SK-N-SH (cell line): Measurements from ENCODE around the gene TAS2R13. TPM values are rescaled to one million over a fixed set of nuclear protein-coding genes. Genes with fewer than 3 reads are reported as not detected.

Source experiments
- CTCF ChIA-PET: fragments of 300-600, 350-600 bp; formaldehyde crosslinking; extraction: SDS; loops from one replicate; lab custom pipeline; 2021; lab: Yijun Ruan, JAX
- POLR2A ChIA-PET: fragments of 350-600 bp; sonication (Branson Sonifier 250); formaldehyde crosslinking; extraction: SDS; loops from one replicate; lab custom pipeline; 2020; ENCODE audit warnings: antibody characterized with exemption, inconsistent platforms; lab: Yijun Ruan, JAX
- DNase-seq: peaks from one replicate; pipeline ENCODE4 v3.0.0; 2012
- H2AFZ ChIP-seq: fragments of 200-600 bp; sonication (generic); 2 replicates; pipeline ENCODE4 v1.8.1; 2016; ENCODE audit warnings: antibody characterized with exemption, mild to moderate bottlenecking, low read depth
- H3F3A ChIP-seq: fragments of 200-600 bp; sonication (generic); replicated peaks from 2 replicates; pipeline ENCODE3; 2016; ENCODE audit warnings: antibody characterized with exemption, mild to moderate bottlenecking; ENCODE audit not compliant: insufficient read depth
- H3K27ac ChIP-seq, 2 experiments: fragments of 200-500 bp in 1 of 2; fragments of 200-600 bp in 1 of 2; sonication (Bioruptor generic) in 1 of 2; sonication (generic), shearing (Covaris generic) in 1 of 2; 2 replicates each; pipeline versions ENCODE4 v1.5.1 to v1.6.1; 2014 to 2016; ENCODE audit warnings: low read depth in 2 of 2, inconsistent platforms in 1 of 2, low read length in 1 of 2, mild to moderate bottlenecking in 1 of 2, mixed read lengths in 1 of 2
- H3K27me3 ChIP-seq: fragments of 200-600 bp; sonication (generic), shearing (Covaris generic); 2 replicates; pipeline ENCODE4 v1.6.1; 2016; ENCODE audit warnings: mixed run types; ENCODE audit not compliant: insufficient read depth
- H3K36me3 ChIP-seq, 2 experiments: fragments of 200-500 bp in 1 of 2; fragments of 200-600 bp in 1 of 2; sonication (Bioruptor generic) in 1 of 2; sonication (generic) in 1 of 2; replicated peaks in 1 of 2; 2 replicates each; pipeline versions ENCODE3 to v1.5.1; 2014 to 2016; ENCODE audit warnings: low read length in 1 of 2, mild to moderate bottlenecking in 1 of 2; ENCODE audit not compliant: insufficient read depth in 2 of 2, control insufficient read depth in 1 of 2
- H3K4me1 ChIP-seq, 2 experiments: fragments of 200-500 bp in 1 of 2; fragments of 200-600 bp in 1 of 2; sonication (Bioruptor generic) in 1 of 2; sonication (generic), shearing (Covaris generic) in 1 of 2; 2 replicates each; pipeline versions ENCODE4 v1.5.1 to v1.6.1; 2014 to 2016; ENCODE audit warnings: low read depth in 1 of 2, low read length in 1 of 2, mixed run types in 1 of 2; ENCODE audit not compliant: insufficient read depth in 2 of 2, control insufficient read depth in 1 of 2
- H3K4me2 ChIP-seq: fragments of 200-600 bp; sonication (generic), shearing (Covaris generic); 2 replicates; pipeline ENCODE4 v1.6.1; 2017; ENCODE audit warnings: mixed run types
- H3K4me3 ChIP-seq, 2 experiments: fragments of 200-500 bp in 1 of 2; fragments of 200-600 bp in 1 of 2; sonication (Bioruptor generic) in 1 of 2; sonication (generic), shearing (Covaris generic) in 1 of 2; 2 replicates each; pipeline versions ENCODE4 v1.5.1 to v1.8.1; 2014 to 2016; ENCODE audit warnings: low read depth in 2 of 2, inconsistent platforms in 1 of 2, low read length in 1 of 2, mild to moderate bottlenecking in 1 of 2, mixed read lengths in 1 of 2, moderate library complexity in 1 of 2
- H3K79me2 ChIP-seq: fragments of 200-600 bp; sonication (generic); 2 replicates; pipeline ENCODE4 v1.8.1; 2017; ENCODE audit warnings: mild to moderate bottlenecking; ENCODE audit not compliant: insufficient read depth
- H3K9ac ChIP-seq: fragments of 200-600 bp; sonication (generic); 2 replicates; pipeline ENCODE4 v1.6.1; 2017; ENCODE audit warnings: mixed run types
- H3K9me2 ChIP-seq: fragments of 200-600 bp; sonication (generic); 2 replicates; pipeline ENCODE4 v1.6.1; 2017; ENCODE audit warnings: mixed run types
- H3K9me3 ChIP-seq: fragments of 200-600 bp; sonication (generic); 2 replicates; pipeline ENCODE4 v1.6.1; 2017; ENCODE audit warnings: mixed run types, mild to moderate bottlenecking, moderate library complexity
- H4K20me1 ChIP-seq: fragments of 200-600 bp; sonication (generic); 2 replicates; pipeline ENCODE4 v1.6.1; 2017; ENCODE audit warnings: mild to moderate bottlenecking, mixed run types; ENCODE audit not compliant: insufficient read depth
- ELF1 ChIP-seq: IDR thresholded peaks from 2 replicates; pipeline ENCODE4 v1.4.0; 2012
- EZH2phosphoT487 ChIP-seq: fragments of 200-600 bp; sonication (generic); IDR thresholded peaks from 2 replicates; pipeline ENCODE4 v1.6.1; 2017; ENCODE audit warnings: low read depth, mixed run types, mild to moderate bottlenecking, antibody characterized with exemption, moderate library complexity, borderline replicate concordance
- FOXJ3 ChIP-seq: sonication (generic); formaldehyde crosslinking; IDR thresholded peaks from 2 replicates; pipeline ENCODE4 v1.5.1; 2020; ENCODE audit warnings: mild to moderate bottlenecking, missing genetic modification reagents
- FOXM1 ChIP-seq: IDR thresholded peaks from 2 replicates; pipeline ENCODE4 v1.4.0; 2012; ENCODE audit warnings: low read depth, mild to moderate bottlenecking
- GABPA ChIP-seq: IDR thresholded peaks from 2 replicates; pipeline ENCODE4 v1.4.0; 2012; ENCODE audit warnings: low read depth, mild to moderate bottlenecking
- GATA2 ChIP-seq: sonication (generic); formaldehyde crosslinking; IDR thresholded peaks from 2 replicates; pipeline ENCODE4 v1.5.0; 2020; ENCODE audit warnings: mild to moderate bottlenecking, missing genetic modification reagents
- IRF3 ChIP-seq: fragments of 150-350 bp; IDR thresholded peaks from 2 replicates; pipeline ENCODE4 v1.6.1; 2016; ENCODE audit warnings: mild to moderate bottlenecking, low read depth, low read length
- JUND ChIP-seq: IDR thresholded peaks from 2 replicates; pipeline ENCODE4 v1.4.0; 2012
- MEF2A ChIP-seq: IDR thresholded peaks from 2 replicates; pipeline ENCODE4 v1.4.0; 2012; ENCODE audit warnings: low read depth, borderline replicate concordance
- MXI1 ChIP-seq: IDR thresholded peaks from 2 replicates; pipeline ENCODE4 v1.6.1; 2012; ENCODE audit warnings: mild to moderate bottlenecking, low read depth, low read length, improper control_type of control experiment
- NFIC ChIP-seq: IDR thresholded peaks from 2 replicates; pipeline ENCODE4 v1.4.0; 2012; ENCODE audit warnings: borderline replicate concordance
- POLR2AphosphoS5 ChIP-seq: IDR thresholded peaks from 2 replicates; pipeline ENCODE4 v1.6.1; 2012; ENCODE audit warnings: low read depth, low read length
- RAD21 ChIP-seq: IDR thresholded peaks from 2 replicates; pipeline ENCODE4 v1.6.1; 2012; ENCODE audit warnings: mild to moderate bottlenecking, low read length
- RFX5 ChIP-seq: IDR thresholded peaks from 2 replicates; pipeline ENCODE4 v1.6.1; 2012; ENCODE audit warnings: mild to moderate bottlenecking, improper control_type of control experiment, low read length
- RXRA ChIP-seq: IDR thresholded peaks from 2 replicates; pipeline ENCODE4 v1.4.0; 2012; ENCODE audit warnings: low read depth, mild to moderate bottlenecking, borderline replicate concordance
- SIN3A ChIP-seq: IDR thresholded peaks from 2 replicates; pipeline ENCODE4 v1.6.1; 2012; ENCODE audit warnings: low read depth, mild to moderate bottlenecking, low read length, moderate library complexity, borderline replicate concordance
- TEAD4 ChIP-seq: IDR thresholded peaks from 2 replicates; pipeline ENCODE4 v1.4.0; 2012; ENCODE audit warnings: mild to moderate bottlenecking, borderline replicate concordance; ENCODE audit not compliant: insufficient read depth
- WGBS: methylation state at CpG from one replicate; pipeline ENCODE4 v1.1.6; 2017; ENCODE audit warnings: low lambda C conversion rate; 5-methylcytosine and 5-hydroxymethylcytosine counted together
- polyA plus RNA-seq, 3 experiments: library from polyadenylated mRNA; depleted of rRNA; stranded (reverse); fragments of >200 nt; gene quantifications; 2 replicates each; pipeline ENCODE4 v1.2.3, GENCODE V29; 2012
- TF ChIP-seq, protein P1 (sequence below): IDR thresholded peaks from 2 replicates; pipeline ENCODE4; 2012
- TF ChIP-seq, protein P2 (sequence below): IDR thresholded peaks from 2 replicates; pipeline ENCODE4 v1.4.0; 2012; ENCODE audit warnings: low read depth, borderline replicate concordance

The TAS2R13 gene
- polyA plus RNA-seq, 1 of the 3 experiments (the other 2 are of a cell fraction) = not detected

DNA sequence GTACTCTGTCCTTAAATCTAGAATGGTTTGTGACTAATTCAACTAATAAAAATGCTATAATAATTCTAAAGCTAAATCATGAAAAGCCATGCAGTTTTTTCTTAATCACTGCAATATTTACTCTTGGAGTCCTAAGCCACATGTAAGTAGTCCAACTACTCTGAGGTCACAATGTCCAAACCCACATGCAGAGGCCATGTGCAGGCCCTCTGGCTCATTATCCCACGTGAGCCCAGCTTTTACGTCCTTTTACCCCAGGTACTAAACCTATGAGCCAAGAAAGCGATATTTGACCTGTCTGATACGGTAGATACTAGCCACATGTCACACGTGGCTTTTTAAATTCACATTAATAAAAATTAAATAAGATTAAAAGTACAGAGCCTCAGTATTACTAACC is 12.5 kb downstream of the TAS2R13 start:
- Histone ChIP-seq H3K4me1 (no peaks in the 10 kb centered on the region), H3K36me3 (no peaks in the 10 kb centered on the region), H3F3A (no peaks in the 10 kb centered on the region), H3K9me3 (no peaks in the 10 kb centered on the region), H3K9ac (no peak overlapping the region), H4K20me1 (no peaks in the 10 kb centered on the region), H3K9me2 (no peaks in the 10 kb centered on the region), H3K79me2 (no peaks in the 10 kb centered on the region), H3K4me3 (no peak overlapping the region), H2AFZ (no peak overlapping the region), H3K27me3 (no peaks in the 10 kb centered on the region), H3K27ac (no peak overlapping the region), H3K4me2 (no peak overlapping the region)
- WGBS = 97% methylated on average over 5 of the region's 5 CpGs
- ChIA-PET CTCF (interaction anchor here (1.0 kb wide), 1 partner anchor 303 kb away, joined by 3 read pairs; no protein-coding TSS in a partner anchor), POLR2A (no interaction called here)
- no peak for DNase-seq
- TF ChIP-seq, protein P1, sequence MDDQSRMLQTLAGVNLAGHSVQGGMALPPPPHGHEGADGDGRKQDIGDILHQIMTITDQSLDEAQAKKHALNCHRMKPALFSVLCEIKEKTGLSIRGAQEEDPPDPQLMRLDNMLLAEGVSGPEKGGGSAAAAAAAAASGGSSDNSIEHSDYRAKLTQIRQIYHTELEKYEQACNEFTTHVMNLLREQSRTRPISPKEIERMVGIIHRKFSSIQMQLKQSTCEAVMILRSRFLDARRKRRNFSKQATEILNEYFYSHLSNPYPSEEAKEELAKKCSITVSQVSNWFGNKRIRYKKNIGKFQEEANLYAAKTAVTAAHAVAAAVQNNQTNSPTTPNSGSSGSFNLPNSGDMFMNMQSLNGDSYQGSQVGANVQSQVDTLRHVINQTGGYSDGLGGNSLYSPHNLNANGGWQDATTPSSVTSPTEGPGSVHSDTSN = no peak
- TF ChIP-seq GABPA = no peak
- TF ChIP-seq EZH2phosphoT487 = no peak
- TF ChIP-seq, protein P2, sequence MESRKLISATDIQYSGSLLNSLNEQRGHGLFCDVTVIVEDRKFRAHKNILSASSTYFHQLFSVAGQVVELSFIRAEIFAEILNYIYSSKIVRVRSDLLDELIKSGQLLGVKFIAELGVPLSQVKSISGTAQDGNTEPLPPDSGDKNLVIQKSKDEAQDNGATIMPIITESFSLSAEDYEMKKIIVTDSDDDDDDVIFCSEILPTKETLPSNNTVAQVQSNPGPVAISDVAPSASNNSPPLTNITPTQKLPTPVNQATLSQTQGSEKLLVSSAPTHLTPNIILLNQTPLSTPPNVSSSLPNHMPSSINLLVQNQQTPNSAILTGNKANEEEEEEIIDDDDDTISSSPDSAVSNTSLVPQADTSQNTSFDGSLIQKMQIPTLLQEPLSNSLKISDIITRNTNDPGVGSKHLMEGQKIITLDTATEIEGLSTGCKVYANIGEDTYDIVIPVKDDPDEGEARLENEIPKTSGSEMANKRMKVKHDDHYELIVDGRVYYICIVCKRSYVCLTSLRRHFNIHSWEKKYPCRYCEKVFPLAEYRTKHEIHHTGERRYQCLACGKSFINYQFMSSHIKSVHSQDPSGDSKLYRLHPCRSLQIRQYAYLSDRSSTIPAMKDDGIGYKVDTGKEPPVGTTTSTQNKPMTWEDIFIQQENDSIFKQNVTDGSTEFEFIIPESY = no peak
- TF ChIP-seq TEAD4 = no peak
- no peak for TF ChIP-seq IRF3
- no peak for TF ChIP-seq RAD21
- no peak for TF ChIP-seq FOXJ3 (CRISPR knock-in tag)
- TF ChIP-seq ELF1 = no peak
- TF ChIP-seq RXRA = no peak
- TF ChIP-seq NFIC = no peak
- TF ChIP-seq JUND = no peak
- no peak for TF ChIP-seq MEF2A
- TF ChIP-seq RFX5 = no peak
- no peak for TF ChIP-seq SIN3A
- TF ChIP-seq FOXM1 = no peak
- no peak for TF ChIP-seq POLR2AphosphoS5
- TF ChIP-seq MXI1 = no peak
- TF ChIP-seq GATA2 (CRISPR knock-in tag) = no peak
